ENCODE results near the gene RNPC3. TPM values are rescaled to one million over a fixed set of nuclear protein-coding genes. Genes with fewer than 3 reads are reported as not detected.

The RNPC3 gene
- polyA plus RNA-seq, 3 donors: 8.0 to 29.6 (median 9.1) TPM

DNA sequence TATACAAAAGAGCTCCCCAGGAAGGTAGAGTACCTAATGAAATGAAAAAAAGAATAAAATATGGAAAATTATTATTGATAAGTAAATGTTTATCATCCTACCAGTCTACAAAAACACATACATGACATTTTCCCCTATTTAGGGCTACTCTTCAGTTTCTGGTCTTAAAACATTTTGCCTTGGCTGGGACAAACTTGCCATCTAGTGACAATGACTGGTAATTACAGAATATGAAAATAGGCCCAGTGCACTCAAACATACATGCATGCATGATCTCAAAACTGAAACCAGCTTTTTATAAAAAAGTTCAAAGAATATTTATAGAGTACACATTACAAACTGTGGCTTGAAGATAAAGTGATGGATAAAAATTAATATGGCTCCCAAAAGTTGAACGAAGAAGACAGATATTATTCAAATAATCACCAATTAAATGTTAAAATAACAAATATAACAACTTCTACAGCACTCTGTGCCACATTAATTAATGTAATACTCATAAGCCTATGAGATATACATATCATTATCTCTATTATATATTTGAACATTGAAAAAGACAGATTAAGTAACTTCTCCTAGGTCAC is 10.5 kb upstream of the RNPC3 start:
- peaks cover 4% of the 10 kb centered on the region for H3K4me1 Mint-ChIP-seq
- Histone ChIP-seq H3K4me3 (replicated peaks in 1 of 3; ENCODE audit: low read depth in 2 of 3, low read length in 3 of 3) (no peak overlapping the region), H3K79me2 (ENCODE audit: insufficient read depth, low read length) (no peaks in the 10 kb centered on the region), H3K4me2 (replicated peaks; ENCODE audit: extremely low read depth, low read length, poor library complexity, severe bottlenecking) (no peak overlapping the region), H3K9me3 (replicated peaks in 1 of 2; ENCODE audit: control insufficient read depth in 1 of 2, insufficient read depth in 1 of 2, low read length in 2 of 2) (no peaks in the 10 kb centered on the region), H3K36me3 (replicated peaks in 1 of 2; ENCODE audit: control insufficient read depth in 1 of 2, insufficient read depth in 2 of 2, low read length in 2 of 2) (no peaks in the 10 kb centered on the region), H3K27me3 (ENCODE audit: control insufficient read depth in 2 of 2, insufficient read depth in 2 of 2, low read length in 2 of 2) (no peaks in the 10 kb centered on the region), H4K20me1 (ENCODE audit: insufficient read depth, low read length) (no peaks in the 10 kb centered on the region), H3K9ac (ENCODE audit: insufficient read depth, low read length, poor library complexity, severe bottlenecking) (no peak overlapping the region), H3K4me1 (ENCODE audit: control insufficient read depth in 1 of 2, insufficient read depth in 2 of 2, low read length in 2 of 2) (no peaks in the 10 kb centered on the region), H2AFZ (ENCODE audit: insufficient read depth, low read depth, low read length, poor library complexity, severe bottlenecking) (no peak overlapping the region), H3K27ac (ENCODE audit: low read depth in 1 of 2, low read length in 2 of 2) (no peak overlapping the region)
- peaks cover 4 to 13% (median 8%) of the 10 kb centered on the region in 7 donors for H3K9me3 Mint-ChIP-seq
- H3K4me3 Mint-ChIP-seq: no peak overlapping the region
- peak; percentile 28 to 56 (median 47) for DNase-seq
- peaks cover 9 to 13% of the 10 kb centered on the region in 2 donors for H3K36me3 Mint-ChIP-seq
- intact Hi-C loops (cut with micrococcal nuclease): loop anchor here in 1 of 2 donors (10.0 kb wide), 1 partner anchor 410 kb away; the partner anchor contains the start of gene COL11A1
- no peaks in the 10 kb centered on the region for H3K27me3 Mint-ChIP-seq (ENCODE audit: low read depth in 3 of 3)
- no peak overlapping the region for H3K27ac Mint-ChIP-seq
- no CpG with 5 or more reads among the region's 1 CpG for WGBS (ENCODE audit: insufficient coverage)
- peak; percentile 88 for TF ChIP-seq CTCF (IDR thresholded peaks at IDR 0.05)

GRCh38 chr1:103516283-103516682 is 9.2 kb upstream of the RNPC3 start:
- no peak overlapping the region for H3K4me2 ChIP-seq (replicated peaks; ENCODE audit: extremely low read depth, low read length, poor library complexity, severe bottlenecking)
- no peaks in the 10 kb centered on the region for H3K36me3 ChIP-seq (replicated peaks in 1 of 2; ENCODE audit: control insufficient read depth in 1 of 2, insufficient read depth in 2 of 2, low read length in 2 of 2)
- Mint-ChIP-seq H3K27me3 (ENCODE audit: low read depth in 3 of 3) (no peaks in the 10 kb centered on the region), H3K9me3 (peaks cover 4 to 12% (median 6%) of the 10 kb centered on the region in 7 donors), H3K4me1 (peaks cover 1% of the 10 kb centered on the region), H3K27ac (no peak overlapping the region), H3K36me3 (peaks cover 0 to 7% of the 10 kb centered on the region in 2 donors), H3K4me3 (no peak overlapping the region)
- H3K27ac ChIP-seq (ENCODE audit: low read depth in 1 of 2, low read length in 2 of 2): no peak overlapping the region
- no CpG with 5 or more reads among the region's 2 CpGs for WGBS (ENCODE audit: insufficient coverage)
- DNase-seq: no peak
- H4K20me1 ChIP-seq (ENCODE audit: insufficient read depth, low read length): no peaks in the 10 kb centered on the region
- H3K4me3 ChIP-seq (replicated peaks in 1 of 3; ENCODE audit: low read depth in 2 of 3, low read length in 3 of 3): no peak overlapping the region
- no peak overlapping the region for H2AFZ ChIP-seq (ENCODE audit: insufficient read depth, low read depth, low read length, poor library complexity, severe bottlenecking)
- H3K4me1 ChIP-seq (ENCODE audit: control insufficient read depth in 1 of 2, insufficient read depth in 2 of 2, low read length in 2 of 2): no peaks in the 10 kb centered on the region
- no peaks in the 10 kb centered on the region for H3K9me3 ChIP-seq (replicated peaks in 1 of 2; ENCODE audit: control insufficient read depth in 1 of 2, insufficient read depth in 1 of 2, low read length in 2 of 2)
- H3K79me2 ChIP-seq (ENCODE audit: insufficient read depth, low read length): no peaks in the 10 kb centered on the region
- TF ChIP-seq CTCF (IDR thresholded peaks at IDR 0.05): no peak
- intact Hi-C loops (cut with micrococcal nuclease): loop anchor here in 1 of 2 donors (10.0 kb wide), 1 partner anchor 411 kb away; the partner anchor contains the start of gene COL11A1
- no peaks in the 10 kb centered on the region for H3K27me3 ChIP-seq (ENCODE audit: control insufficient read depth in 2 of 2, insufficient read depth in 2 of 2, low read length in 2 of 2)
- no peak overlapping the region for H3K9ac ChIP-seq (ENCODE audit: insufficient read depth, low read length, poor library complexity, severe bottlenecking)
